HepG2 (cell line): ENCODE results near the gene ALG8. TPM values are rescaled to one million over a fixed set of nuclear protein-coding genes. Genes with fewer than 3 reads are reported as not detected.
A peak's percentile ranks its signal among the peaks of the same experiment; 100 is the strongest.

Experiments
- ATF6 ChIP-seq: sonication (generic); formaldehyde crosslinking; conservative IDR thresholded peaks from 2 replicates; pipeline ENCODE4 v1.4.0; 2020; ENCODE audit warnings: missing genetic modification reagents
- HOMEZ ChIP-seq: IDR thresholded peaks from 2 replicates; pipeline ENCODE4 v1.6.1; 2016; ENCODE audit warnings: low read depth
- NCOA5 ChIP-seq: sonication (generic); formaldehyde crosslinking; IDR thresholded peaks from 2 replicates; pipeline ENCODE4 v1.4.0; 2020; ENCODE audit warnings: missing genetic modification reagents
- PLRG1 ChIP-seq: fragments of 450-650 bp; conservative IDR thresholded peaks from 2 replicates; pipeline ENCODE4 v1.6.1; 2016
- TBX2 ChIP-seq: sonication (generic); formaldehyde crosslinking; IDR thresholded peaks from 2 replicates; pipeline ENCODE4 v1.5.0; 2020; ENCODE audit warnings: missing genetic modification reagents, mild to moderate bottlenecking, borderline replicate concordance
- TFE3 ChIP-seq: IDR thresholded peaks from 2 replicates; pipeline ENCODE4 v1.6.1; 2016
- THYN1 ChIP-seq: sonication (generic); formaldehyde crosslinking; IDR thresholded peaks from 2 replicates; pipeline ENCODE4 v1.8.1; 2023; ENCODE audit warnings: low read depth, mild to moderate bottlenecking, moderate library complexity, missing genetic modification reagents, borderline replicate concordance
- TRAFD1 ChIP-seq: sonication (generic); formaldehyde crosslinking; IDR thresholded peaks from 2 replicates; pipeline ENCODE4 v1.5.1; 2020; ENCODE audit warnings: missing genetic modification reagents, mild to moderate bottlenecking, borderline replicate concordance
- ZBTB43 ChIP-seq: sonication (generic); formaldehyde crosslinking; conservative IDR thresholded peaks from 2 replicates; pipeline ENCODE4 v1.4.0; 2020; ENCODE audit warnings: missing genetic modification reagents
- ZNF20 ChIP-seq: sonication (generic); formaldehyde crosslinking; IDR thresholded peaks from 2 replicates; pipeline ENCODE4 v1.4.0; 2020; ENCODE audit warnings: mild to moderate bottlenecking, moderate library complexity, missing genetic modification reagents
- ZNF333 ChIP-seq: sonication (generic); formaldehyde crosslinking; IDR thresholded peaks from 2 replicates; pipeline ENCODE4 v1.4.0; 2020; ENCODE audit warnings: mild to moderate bottlenecking, missing genetic modification reagents, borderline replicate concordance
- ZNF530 ChIP-seq: sonication (generic); formaldehyde crosslinking; IDR thresholded peaks from 2 replicates; pipeline ENCODE4 v1.5.0; 2020; ENCODE audit warnings: low read depth, mild to moderate bottlenecking, missing genetic modification reagents
- ZNF660 ChIP-seq: sonication (generic); formaldehyde crosslinking; IDR thresholded peaks from 2 replicates; pipeline ENCODE4 v1.5.1; 2020; ENCODE audit warnings: mild to moderate bottlenecking, low read depth, missing genetic modification reagents, borderline replicate concordance
- ZNF687 ChIP-seq: sonication (generic); formaldehyde crosslinking; IDR thresholded peaks from 2 replicates; pipeline ENCODE4 v1.5.1; 2020; ENCODE audit warnings: mild to moderate bottlenecking, missing genetic modification reagents, moderate library complexity
- ZNF792 ChIP-seq: IDR thresholded peaks from 2 replicates; pipeline ENCODE4 v1.6.1; 2016
- polyA plus RNA-seq, 8 experiments: library from polyadenylated mRNA; depleted of rRNA in 3 of 8; stranded (reverse) in 7 of 8; unstranded in 1 of 8; fragments of >200 nt; fragmentation: Illumina TruSeq in 4 of 8; extraction: Trizol in 4 of 8; gene quantifications; 2 replicates each; pipeline versions ENCODE4 v1.2.1 to v1.2.3, GENCODE V29; 2011 to 2016; ENCODE audit warnings: low read depth in 4 of 8, missing spikeins in 1 of 8, mixed read lengths in 1 of 8; ENCODE audit not compliant: insufficient read depth in 1 of 8
- total RNA-seq, 5 experiments: library from RNA; depleted of rRNA; stranded (reverse); fragments of >200 nt; fragmentation: Illumina TruSeq; extraction: Trizol; gene quantifications; 2 replicates each; pipeline ENCODE4 v1.2.3, GENCODE V29; 2016; ENCODE audit warnings: low read depth in 1 of 5

The ALG8 gene
- total and polyA plus RNA-seq, 2 of the 13 experiments (the other 11 are each of a cell fraction or from before 2014, with no cell fraction given) = 75.8 to 88.0 TPM

- TF ChIP-seq ZBTB43 (CRISPR knock-in tag) = peak; percentile 69; the same call in 1 of the 2 replicates
- TF ChIP-seq ZNF333 (CRISPR knock-in tag) = no peak
- TF ChIP-seq TFE3 (CRISPR knock-in tag) = peak; percentile 82
- TF ChIP-seq THYN1 = no peak
- no peak for TF ChIP-seq ATF6 (CRISPR knock-in tag)
- no peak for TF ChIP-seq ZNF20
- TF ChIP-seq NCOA5 (CRISPR knock-in tag) = no peak
- TF ChIP-seq TRAFD1 (CRISPR knock-in tag) = no peak
- TF ChIP-seq ZNF530 (CRISPR knock-in tag) = no peak
- TF ChIP-seq ZNF792 (CRISPR knock-in tag) = 0 out of 2 replicates have a peak, but pooled peaks have one; percentile 39
- no peak for TF ChIP-seq ZNF660 (CRISPR knock-in tag)
- no peak for TF ChIP-seq PLRG1
- peak; percentile 72; the same call in 1 of the 2 replicates for TF ChIP-seq TBX2 (CRISPR knock-in tag)
- TF ChIP-seq ZNF687 (CRISPR knock-in tag) = peak; percentile 62; the same call in 1 of the 2 replicates
- peak; percentile 78; the same call in 1 of the 2 replicates for TF ChIP-seq HOMEZ (CRISPR knock-in tag)
Observed at GRCh38 chr11:78156127-78156844, 16.9 kb upstream of the ALG8 start (continued).
